ENCODE measurements around the gene PKD1L1.

PKD1L1 gene

GRCh38 chr7:47938574-47939165 lies 9.6 kb downstream of the PKD1L1 start:
- no peaks in the 10 kb centered on the region for H3K9me3 ChIP-seq (ENCODE audit: control insufficient read depth, insufficient read depth, low read depth, low read length)
- ChIA-PET CTCF (interaction anchor here (0.7 to 1.9 kb wide), 4 partner anchors 9 to 672 kb away, joined by 3 to 5 read pairs (median 4); partner anchors contain the start of gene PKD1L1), POLR2A (no interaction called here)
- no peak overlapping the region for H3K4me3 ChIP-seq (ENCODE audit: low read depth, low read length)
- no peaks in the 10 kb centered on the region for H3K4me1 ChIP-seq (ENCODE audit: control insufficient read depth, insufficient read depth, low read length)
- TF ChIP-seq KLF9 (tag by site-specific recombination; IDR thresholded peaks at IDR 0.05; ENCODE audit: low read depth) (no peak), ZNF426 (tag by site-specific recombination; IDR thresholded peaks at IDR 0.05) (no peak), ZFHX2 (tag by site-specific recombination; conservative IDR thresholded peaks at IDR 0.05) (no peak), IKZF3 (tag by site-specific recombination; IDR thresholded peaks at IDR 0.05) (no peak)
- H3K27ac ChIP-seq (ENCODE audit: extremely low read depth, low read depth, low read length): no peak overlapping the region
- H3K36me3 ChIP-seq (ENCODE audit: control insufficient read depth in 2 of 2, insufficient read depth in 1 of 2, low read length in 2 of 2): no peaks in the 10 kb centered on the region

GRCh38 chr7:47937711-47938573 lies 10.3 kb downstream of the PKD1L1 start:
- Histone ChIP-seq H3K9me3 (ENCODE audit: control insufficient read depth, insufficient read depth, low read depth, low read length) (no peaks in the 10 kb centered on the region), H3K36me3 (ENCODE audit: control insufficient read depth in 2 of 2, insufficient read depth in 1 of 2, low read length in 2 of 2) (no peaks in the 10 kb centered on the region), H3K27ac (ENCODE audit: extremely low read depth, low read depth, low read length) (no peak overlapping the region), H3K4me1 (ENCODE audit: control insufficient read depth, insufficient read depth, low read length) (no peaks in the 10 kb centered on the region), H3K4me3 (ENCODE audit: low read depth, low read length) (no peak overlapping the region)
- ChIA-PET POLR2A (interaction anchor here (0.7 to 0.8 kb wide), 2 partner anchors 44 to 163 kb away, joined by 3 to 4 read pairs; no protein-coding TSS in a partner anchor), CTCF (interaction anchor here (1.9 kb wide), 1 partner anchor 31 kb away, joined by 5 read pairs; no protein-coding TSS in a partner anchor)
- no peak for TF ChIP-seq TSHZ1 (tag by site-specific recombination; IDR thresholded peaks at IDR 0.05; ENCODE audit: borderline replicate concordance)
- TF ChIP-seq ZNF211 (tag by site-specific recombination; IDR thresholded peaks at IDR 0.05; ENCODE audit: low read depth): no peak
- TF ChIP-seq ZNF776 (tag by site-specific recombination; IDR thresholded peaks at IDR 0.05; ENCODE audit: borderline replicate concordance): no peak
- no peak for TF ChIP-seq ZNF416 (tag by site-specific recombination; IDR thresholded peaks at IDR 0.05)
- no peak for TF ChIP-seq PRDM2 (tag by site-specific recombination; IDR thresholded peaks at IDR 0.05; ENCODE audit: borderline replicate concordance)
- TF ChIP-seq ZNF514 (tag by site-specific recombination; IDR thresholded peaks at IDR 0.05): no peak
- no peak for TF ChIP-seq KLF9 (tag by site-specific recombination; IDR thresholded peaks at IDR 0.05; ENCODE audit: low read depth)
- TF ChIP-seq ZNF426 (tag by site-specific recombination; IDR thresholded peaks at IDR 0.05): no peak
- no peak for TF ChIP-seq HOXC10 (CRISPR knock-in tag; IDR thresholded peaks at IDR 0.05)
- TF ChIP-seq ZNF785 (tag by site-specific recombination; IDR thresholded peaks at IDR 0.05): no peak
- TF ChIP-seq ZNF26 (tag by site-specific recombination; IDR thresholded peaks at IDR 0.05): no peak
- TF ChIP-seq HOXD13 (CRISPR knock-in tag; IDR thresholded peaks at IDR 0.05; ENCODE audit: borderline replicate concordance): no peak
- TF ChIP-seq REPIN1 (tag by site-specific recombination; IDR thresholded peaks at IDR 0.05; ENCODE audit: low read depth): no peak
- no peak for TF ChIP-seq IKZF3 (tag by site-specific recombination; IDR thresholded peaks at IDR 0.05)
- no peak for TF ChIP-seq ZNF510 (tag by site-specific recombination; IDR thresholded peaks at IDR 0.05; ENCODE audit: insufficient replicate concordance)
- TF ChIP-seq ZNF791 (tag by site-specific recombination; IDR thresholded peaks at IDR 0.05): no peak
- no peak for TF ChIP-seq INSM2 (tag by site-specific recombination; IDR thresholded peaks at IDR 0.05)
- TF ChIP-seq ZBTB8A (tag by site-specific recombination; IDR thresholded peaks at IDR 0.05): no peak

All from HEK293 (cell line).